NCI-H2227 (cell line): Measurements from ENCODE around the gene A4GALT.
A peak's percentile ranks its signal among the peaks of the same experiment; 100 is the strongest.

Experiments
- DNase-seq: peaks from one replicate; lab custom pipeline; 2025; ENCODE audit not compliant: unreplicated experiment; lab: John Stamatoyannopoulos, UW

A4GALT gene

DNA sequence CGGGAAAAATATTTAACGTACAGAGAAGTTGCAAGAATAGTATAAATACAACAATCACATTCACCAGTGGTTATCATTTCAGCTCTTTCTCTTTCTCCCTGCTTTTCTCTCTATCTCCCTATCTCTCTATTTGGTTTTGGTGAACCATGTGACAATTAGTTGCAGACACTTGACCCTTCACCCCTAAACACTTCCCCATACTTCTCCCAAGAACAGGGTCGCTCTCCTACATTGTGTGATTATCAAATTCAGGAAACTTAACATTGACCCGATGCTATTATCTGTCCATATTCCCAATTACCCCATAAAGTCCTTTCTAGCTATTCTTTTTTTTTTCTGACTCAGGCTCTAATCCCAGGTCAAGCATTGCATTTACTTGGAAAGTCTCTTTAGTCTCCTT, 66.7 kb downstream of the A4GALT start:
- DNase-seq = no peak

DNA sequence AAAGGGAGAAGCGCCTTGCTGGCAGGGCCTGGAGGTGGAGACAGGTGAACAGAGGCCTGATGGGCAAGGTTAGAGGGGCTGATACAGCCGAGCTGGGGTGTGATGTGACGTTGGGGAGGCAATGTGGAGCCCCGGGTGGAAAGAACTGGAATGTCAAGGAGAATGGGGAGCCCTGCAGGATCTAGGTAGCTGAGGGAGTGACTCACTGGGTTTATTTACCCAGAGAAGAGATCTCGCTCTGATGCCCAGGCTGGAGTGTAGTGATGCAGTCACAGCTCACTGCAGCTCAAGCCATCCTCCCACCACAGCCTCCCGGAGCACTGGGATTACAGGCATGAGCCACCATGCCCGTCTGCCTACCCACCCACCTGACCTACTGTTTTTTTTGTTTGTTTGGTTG, 69.5 kb downstream of the A4GALT start:
- no peak for DNase-seq

DNA sequence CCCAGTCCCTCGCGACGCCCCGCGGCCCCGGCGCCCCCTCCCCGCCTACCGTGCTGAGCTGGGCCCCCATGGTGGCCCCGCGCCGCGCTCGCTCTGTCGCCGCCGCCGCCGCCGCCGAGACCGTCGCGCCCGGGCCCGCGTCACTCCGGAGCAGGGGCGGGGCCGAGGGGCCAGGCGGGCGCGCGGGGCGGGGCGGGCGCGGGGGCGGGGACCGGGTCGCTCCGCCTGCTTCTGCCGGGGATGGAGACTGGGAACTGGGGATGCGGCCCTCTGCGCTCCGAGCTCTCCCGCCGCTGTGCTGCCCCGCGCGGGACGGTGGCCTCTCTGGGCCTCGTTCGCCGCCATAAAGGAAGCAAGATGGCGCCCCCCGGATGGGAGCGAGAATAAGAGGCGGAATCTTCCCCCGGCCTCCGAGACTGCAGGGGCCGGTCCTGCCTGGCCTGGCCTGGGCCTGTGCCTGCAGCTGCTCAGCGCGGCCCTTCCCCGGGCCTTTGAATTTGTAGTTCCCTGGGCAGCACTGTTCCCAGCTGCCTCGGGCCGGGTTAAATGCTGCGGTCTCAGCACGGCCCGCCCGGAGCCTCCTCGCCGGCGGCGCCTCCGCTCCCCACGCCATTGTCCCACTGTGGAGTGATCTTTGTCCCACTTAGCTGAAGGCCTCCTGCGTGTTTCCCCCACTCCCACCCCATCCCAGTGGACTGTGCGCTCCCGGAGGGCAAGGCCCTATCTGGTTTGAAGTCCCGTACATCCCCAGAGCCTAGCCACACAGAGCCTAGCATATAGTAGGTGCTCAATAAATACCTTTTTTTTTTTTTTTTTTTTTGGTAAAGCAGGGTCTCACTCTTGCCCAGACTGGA, 71.2 kb downstream of the A4GALT start, which contains the start of gene CYB5R3:
CYB5R3 (minus strand) TSS at position 147 of the 854 bp plus-strand sequence; CDS start at position 70, 77 bp downstream.
- DNase-seq = peak; percentile 81

DNA sequence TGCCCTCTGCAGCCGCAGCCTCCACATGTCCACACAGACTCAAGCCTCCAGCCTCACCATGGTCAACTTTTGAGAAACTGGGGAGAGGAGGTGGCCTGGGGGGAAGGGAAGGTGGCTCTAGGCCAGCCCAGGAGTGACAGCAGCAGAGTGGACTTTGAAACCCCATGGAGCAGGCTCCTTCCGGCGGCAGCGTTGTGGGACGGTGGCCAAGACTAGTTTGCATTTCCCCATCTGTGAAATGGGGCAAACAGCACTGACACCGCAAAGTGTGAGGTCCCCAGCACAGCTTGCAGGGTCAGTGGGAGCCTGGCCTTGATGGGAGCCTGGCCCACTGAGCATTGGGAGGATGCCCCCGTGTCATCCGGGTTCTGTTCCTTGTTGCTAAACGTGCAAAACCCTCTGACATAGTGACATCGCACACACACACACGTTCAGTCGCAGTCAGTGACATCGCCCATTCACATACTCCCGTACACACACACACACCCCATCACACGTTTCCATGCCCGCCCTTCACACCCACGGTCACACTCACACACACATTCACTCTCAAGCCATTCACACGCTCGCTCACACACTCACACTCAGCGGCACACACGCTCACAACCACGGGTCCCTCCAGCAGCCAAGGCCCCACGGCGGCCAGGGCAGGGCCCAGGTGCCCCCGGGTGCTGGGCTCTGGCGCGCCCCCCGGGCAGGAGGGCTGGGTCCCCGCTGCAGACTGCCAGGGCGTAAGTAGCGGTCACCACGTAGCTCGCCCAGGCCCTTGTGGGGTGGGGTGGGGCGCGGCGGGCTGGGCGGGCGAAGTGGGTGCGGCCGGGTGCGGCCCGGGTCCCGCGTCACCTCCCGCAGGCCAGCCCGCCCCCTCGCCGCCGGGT, 72.1 kb downstream of the A4GALT start:
- no peak for DNase-seq

DNA sequence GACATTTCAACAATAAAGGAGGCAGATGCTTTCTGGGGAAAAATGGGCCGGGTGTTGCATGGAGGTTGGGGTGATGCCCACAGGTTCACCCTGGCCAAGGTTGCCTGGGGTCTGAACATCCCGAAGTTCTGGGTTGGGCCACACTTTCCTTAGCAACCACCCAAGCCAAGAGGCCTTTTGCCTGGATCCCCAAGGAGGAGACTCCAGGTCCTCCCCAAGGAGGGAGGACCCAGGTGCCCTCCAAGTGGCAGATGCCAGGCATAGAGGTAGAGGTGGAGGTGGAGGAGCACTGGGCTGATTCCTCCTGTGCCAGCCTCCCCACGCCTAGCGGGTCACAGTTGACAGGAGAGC, 72.7 kb downstream of the A4GALT start:
- no peak for DNase-seq

DNA sequence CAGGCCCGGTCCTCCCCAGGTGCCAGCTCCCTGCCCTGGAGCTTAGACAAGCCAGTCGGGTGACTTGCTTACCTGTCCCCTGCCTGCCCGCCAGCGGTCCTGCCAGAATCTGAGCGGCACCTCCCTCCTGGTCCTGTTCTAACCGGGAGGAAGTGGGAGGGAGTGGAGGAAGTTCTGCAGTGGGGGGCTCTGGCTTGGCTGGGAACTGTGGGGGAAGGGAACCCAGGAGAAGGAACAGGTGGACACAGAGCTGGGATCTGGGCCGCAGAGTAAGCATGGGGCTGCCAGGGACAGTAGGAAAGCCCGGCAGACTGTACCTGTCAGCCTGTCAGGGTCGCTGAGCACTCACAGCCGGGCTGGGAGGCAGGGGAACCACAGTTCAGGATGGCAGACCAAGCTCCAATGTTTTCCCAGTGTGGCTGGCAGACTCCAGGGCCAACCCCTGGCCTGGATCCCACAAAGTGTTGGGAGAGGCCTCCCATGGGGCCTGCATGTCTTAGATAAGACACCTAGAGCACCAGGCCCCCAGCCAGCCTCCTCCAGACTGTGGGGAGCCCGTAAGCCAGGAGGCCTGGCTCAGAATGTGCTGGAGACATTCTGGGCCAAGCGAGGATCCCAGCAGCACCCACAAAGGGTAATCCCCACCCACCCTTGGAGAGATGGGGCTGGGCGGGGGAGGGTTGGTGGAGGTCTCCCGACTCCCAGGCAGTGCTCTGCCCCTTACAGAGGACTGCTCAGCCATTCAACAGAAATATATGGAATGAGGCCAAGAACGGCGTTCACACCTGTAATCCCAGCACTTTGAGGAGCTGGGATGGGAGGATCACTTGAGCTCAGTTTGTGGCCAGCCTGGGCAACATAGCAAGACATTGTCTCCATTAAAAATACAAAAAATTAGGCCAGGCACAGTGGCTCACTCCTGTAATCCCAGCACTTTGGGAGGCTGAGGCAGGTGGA, 73.8 kb downstream of the A4GALT start:
- DNase-seq = no peak

DNA sequence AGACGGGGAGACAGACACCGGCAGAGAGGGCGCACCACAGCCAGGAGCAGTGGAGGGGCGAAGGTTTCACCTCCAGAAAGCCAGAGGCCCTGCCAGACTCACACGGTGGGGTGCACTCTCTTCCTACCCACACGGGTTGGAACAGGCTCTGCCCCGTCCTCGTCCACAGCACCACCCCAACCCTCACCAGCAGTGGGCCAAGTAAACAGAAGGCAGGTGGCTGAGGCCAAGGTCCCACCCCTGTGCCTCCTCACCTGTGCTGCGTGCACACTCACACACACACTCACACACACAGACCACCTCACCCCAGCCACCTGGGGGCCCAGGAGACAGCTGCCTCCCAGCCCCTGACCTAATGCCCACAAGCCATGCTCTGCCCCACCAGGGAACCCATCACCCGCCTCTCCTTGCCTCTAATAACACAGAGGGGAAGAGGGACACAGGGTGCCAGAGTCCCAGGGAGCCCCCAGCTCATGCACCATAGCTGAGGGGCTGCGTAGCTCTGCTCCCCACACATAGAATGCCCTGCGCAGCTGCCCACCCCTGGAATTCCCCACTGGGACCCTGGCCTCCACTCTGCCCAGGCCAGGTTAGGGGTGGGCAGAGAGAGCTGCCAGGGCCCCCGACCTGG, 74.6 kb downstream of the A4GALT start:
- DNase-seq = no peak

DNA sequence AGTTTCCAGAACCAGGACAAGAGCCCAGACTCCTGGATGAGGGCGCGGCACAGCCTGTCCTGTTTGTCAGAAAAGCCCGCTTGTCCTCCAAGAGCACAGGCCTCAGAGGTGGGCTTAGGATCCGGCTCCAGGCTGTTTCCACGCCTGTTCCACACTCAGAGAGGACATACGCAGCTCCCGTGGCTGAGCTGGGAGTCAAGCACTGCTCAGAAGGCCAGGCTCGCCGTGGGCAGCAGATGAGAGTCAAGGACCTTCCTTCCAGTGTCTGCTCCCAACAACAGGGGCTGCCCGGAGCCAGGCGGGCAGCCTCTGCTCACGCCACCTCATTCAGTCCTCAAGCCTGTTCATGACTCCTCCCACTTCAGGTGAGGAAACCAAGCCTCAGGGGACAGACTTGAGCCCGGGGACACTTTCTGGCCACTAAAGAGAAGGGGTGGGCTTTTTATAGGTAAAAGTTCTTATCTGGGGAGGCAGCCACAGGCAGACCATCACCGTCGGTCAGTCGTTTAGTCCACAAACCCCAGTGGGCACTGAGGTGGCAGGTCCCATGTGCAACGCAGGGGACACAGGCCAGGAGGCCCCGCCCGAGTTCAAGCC, 75.2 kb downstream of the A4GALT start:
- no peak for DNase-seq

DNA sequence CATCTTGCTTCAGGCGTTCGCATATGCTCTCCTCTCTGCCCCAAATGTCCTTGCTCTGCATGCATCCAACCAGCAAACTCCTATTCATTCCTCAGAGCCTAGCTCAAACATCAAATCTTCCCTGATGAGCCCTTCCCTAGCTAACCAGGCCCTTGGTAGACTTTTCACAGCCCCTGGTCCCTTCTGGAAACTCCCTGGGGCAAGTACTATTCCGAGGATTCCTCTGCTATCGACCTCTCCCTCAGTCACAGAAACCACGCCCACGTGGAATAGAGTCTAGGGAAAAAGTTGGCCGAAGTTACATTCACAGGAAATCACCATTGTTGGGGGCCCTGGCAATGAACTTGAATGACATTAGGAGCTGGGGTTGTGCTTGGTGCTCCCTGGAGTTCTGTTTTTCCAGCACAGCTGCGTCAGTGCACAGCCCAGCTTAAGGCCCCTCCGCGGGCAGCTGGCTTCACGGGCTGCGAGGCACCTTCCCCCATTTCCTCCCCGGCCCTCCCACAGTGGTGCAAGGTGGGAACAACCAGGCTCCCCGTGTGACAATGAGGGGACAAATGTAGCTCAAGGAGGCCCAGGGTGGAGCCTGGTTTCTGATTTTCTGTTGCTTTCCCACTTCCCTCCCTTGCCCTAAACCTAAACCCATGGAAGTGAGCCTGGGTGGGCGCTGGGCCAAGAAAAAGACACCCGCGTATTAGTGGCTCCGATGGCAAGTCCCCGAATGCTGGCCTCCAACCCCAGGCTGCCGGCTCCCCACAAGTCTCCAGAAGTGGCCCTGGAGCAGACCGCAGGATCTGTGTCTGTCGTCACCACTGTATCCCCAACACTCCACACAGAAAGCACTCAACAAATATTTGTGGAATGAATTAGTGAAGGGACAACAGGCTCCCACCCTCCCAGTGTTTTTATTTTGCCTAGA, 76.0 kb downstream of the A4GALT start:
- DNase-seq = no peak

DNA sequence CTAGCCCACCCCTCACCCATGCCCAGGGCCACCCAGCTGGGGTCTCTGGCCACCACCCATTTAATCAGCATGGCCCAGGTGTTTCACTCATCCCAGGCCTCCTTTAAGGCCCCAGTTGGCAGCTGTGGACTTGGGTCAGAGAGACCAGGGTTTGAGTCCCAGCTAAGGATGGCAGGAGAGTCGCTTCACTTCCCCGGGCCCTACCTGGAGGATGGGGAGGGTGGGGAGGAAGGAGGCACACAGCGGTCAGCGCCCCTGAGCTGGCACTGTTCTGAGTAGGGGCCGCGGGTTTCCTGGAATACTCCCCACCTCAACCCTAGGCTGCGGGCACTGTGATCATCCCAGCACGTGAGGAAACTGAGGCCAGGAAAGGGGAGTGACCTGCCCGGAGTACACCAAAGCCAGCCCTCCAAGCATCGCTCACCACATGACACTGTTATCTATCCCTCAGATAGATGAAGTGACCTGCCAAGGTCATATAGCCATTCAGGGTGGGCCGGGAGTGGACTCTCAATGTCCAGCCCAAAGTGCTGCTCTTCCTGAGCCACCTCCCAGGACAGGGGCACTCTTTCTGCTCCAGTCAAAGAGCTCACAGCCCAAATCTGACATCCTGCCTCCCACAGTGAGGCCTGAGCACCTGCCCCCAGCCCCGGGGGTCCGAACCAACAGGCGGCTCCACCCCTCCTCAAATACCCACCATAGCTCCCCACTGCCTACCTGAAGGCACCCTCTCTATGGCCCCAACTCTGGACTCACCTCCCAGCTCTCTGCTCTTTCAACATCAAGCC, 76.8 kb downstream of the A4GALT start:
- DNase-seq = no peak

DNA sequence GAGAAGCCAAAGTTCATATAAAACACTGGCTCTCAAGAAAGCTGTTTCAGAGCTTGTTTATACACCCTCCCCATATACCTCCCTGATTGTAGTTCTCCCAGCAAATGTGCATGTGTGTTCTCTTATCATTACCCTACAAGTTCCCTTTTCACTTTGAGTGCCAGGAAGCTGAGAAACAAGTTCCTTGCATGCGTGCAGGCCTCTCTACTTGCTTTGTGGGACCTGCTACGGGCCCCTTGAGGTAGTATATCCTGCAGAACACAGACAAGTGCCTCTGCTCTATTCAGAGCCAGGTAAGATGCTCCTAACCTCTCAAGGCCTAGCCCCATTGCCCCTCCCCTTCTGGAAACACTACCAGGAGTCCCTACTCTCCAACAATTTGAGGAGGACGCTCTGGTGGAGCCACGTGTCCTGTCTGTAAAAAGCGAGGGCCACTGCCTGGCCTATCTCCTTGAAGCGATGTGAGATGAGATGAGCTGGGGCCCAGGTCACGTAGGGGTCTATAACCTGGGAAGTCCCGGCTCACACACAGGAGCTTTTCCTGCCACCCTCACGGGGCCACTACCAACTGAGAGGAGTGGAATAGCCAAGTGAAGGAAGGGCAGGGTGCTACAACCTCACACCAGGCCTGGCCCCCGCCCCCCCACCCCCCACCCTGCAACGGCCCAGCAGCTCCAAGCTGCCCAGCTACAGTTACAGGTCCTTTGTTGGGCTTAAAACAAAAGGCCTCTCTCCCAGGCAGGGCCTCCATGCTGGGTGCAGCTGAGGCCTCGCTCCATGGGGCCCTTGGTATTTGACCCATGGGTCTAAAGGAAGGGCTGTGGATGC, 77.7 kb downstream of the A4GALT start:
- DNase-seq = no peak
